ENCODE results near the gene ST3GAL2.
"Not testable (repeated sequence)": the region's sequence is repeated elsewhere in the genome, so short reads cannot be mapped to it uniquely, and the experiment has no call there.

Gene ST3GAL2

GRCh38 chr16:70413572-70413971 lies 25.3 kb downstream of the ST3GAL2 start:
- DNase-seq = not testable (repeated sequence)

- DNase-seq = no peak
These were observed 26.5 kb downstream of the ST3GAL2 start for GRCh38 chr16:70412385-70412784.

GRCh38 chr16:70410734-70411133 lies 28.2 kb downstream of the ST3GAL2 start:
- DNase-seq = no peak

- DNase-seq = no peak
These were observed 31.1 kb downstream of the ST3GAL2 start for GRCh38 chr16:70407811-70408274.

GRCh38 chr16:70406104-70406503 lies 32.8 kb downstream of the ST3GAL2 start:
- DNase-seq = not testable (repeated sequence)

GRCh38 chr16:70402916-70403659 lies 35.8 kb downstream of the ST3GAL2 start:
- no peak for DNase-seq

GRCh38 chr16:70399951-70400350 lies 38.9 kb downstream of the ST3GAL2 start:
- DNase-seq = no peak

- no peak for DNase-seq
These were observed 39.5 kb downstream of the ST3GAL2 start for GRCh38 chr16:70399381-70399780.

- no peak for DNase-seq
These were observed 40.6 kb downstream of the ST3GAL2 start for GRCh38 chr16:70398177-70398743.

- no peak for DNase-seq
These were observed 42.5 kb downstream of the ST3GAL2 start for GRCh38 chr16:70396246-70396904.

- peak; percentile 85 for DNase-seq
These were observed 43.5 kb downstream of the ST3GAL2 start for GRCh38 chr16:70395345-70395901.

- DNase-seq = no peak
These were observed 44.0 kb downstream of the ST3GAL2 start for GRCh38 chr16:70394853-70395252.

GRCh38 chr16:70393662-70394061 lies 45.2 kb downstream of the ST3GAL2 start:
- no peak for DNase-seq

GRCh38 chr16:70392606-70393005 lies 46.3 kb downstream of the ST3GAL2 start:
- no peak for DNase-seq

- no peak for DNase-seq
These were observed 46.9 kb downstream of the ST3GAL2 start for GRCh38 chr16:70391881-70392481.

- DNase-seq = no peak
These were observed 47.5 kb downstream of the ST3GAL2 start for GRCh38 chr16:70391446-70391845.

- DNase-seq = no peak
These were observed 48.1 kb downstream of the ST3GAL2 start for GRCh38 chr16:70390774-70391173.

- DNase-seq = no peak
These were observed 50.8 kb downstream of the ST3GAL2 start for GRCh38 chr16:70388006-70388680.

GRCh38 chr16:70386289-70386986 lies 52.5 kb downstream of the ST3GAL2 start:
- not testable (repeated sequence) for DNase-seq

GRCh38 chr16:70383421-70383960 lies 55.4 kb downstream of the ST3GAL2 start:
- no peak for DNase-seq

GRCh38 chr16:70381604-70382342 lies 57.1 kb downstream of the ST3GAL2 start:
- no peak for DNase-seq

Measured in 8988T (cell line).